DND-41 (cell line): Measurements from ENCODE around the gene GCN1.

Source experiments
- EZH2 ChIP-seq: IDR thresholded peaks from 3 replicates; pipeline ENCODE4 v1.6.1; 2012; ENCODE audit warnings: borderline replicate concordance, low read depth, mild to moderate bottlenecking, moderate library complexity, low read length, inconsistent platforms; ENCODE audit not compliant: severe bottlenecking
- TF ChIP-seq, protein P1 (sequence below): IDR thresholded peaks from 2 replicates; pipeline ENCODE4 v1.5.1; 2012; ENCODE audit warnings: borderline replicate concordance, low read length, moderate library complexity, mild to moderate bottlenecking; ENCODE audit not compliant: poor library complexity, severe bottlenecking; ENCODE audit errors: extremely low read depth

DNA sequence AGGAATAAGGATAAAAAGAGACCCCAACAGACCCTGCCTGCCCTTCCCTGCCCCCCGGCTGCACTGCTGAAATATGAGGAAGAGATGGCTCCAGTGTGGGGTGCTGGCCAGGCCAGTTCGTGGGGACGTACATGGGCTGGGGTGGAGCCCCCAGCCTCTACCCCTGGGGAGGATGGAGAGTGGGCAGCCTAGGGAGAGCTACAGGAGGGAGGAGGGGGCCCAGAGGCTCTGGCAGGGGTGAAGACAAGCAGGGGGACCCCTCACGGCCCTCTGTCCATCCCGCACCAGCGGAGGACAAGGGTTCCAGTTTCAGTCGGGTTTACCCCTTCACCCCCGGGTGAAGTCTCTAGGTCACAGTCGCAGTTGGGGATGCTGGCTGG is 17.4 kb upstream of the GCN1 start:
- TF ChIP-seq, protein P1, sequence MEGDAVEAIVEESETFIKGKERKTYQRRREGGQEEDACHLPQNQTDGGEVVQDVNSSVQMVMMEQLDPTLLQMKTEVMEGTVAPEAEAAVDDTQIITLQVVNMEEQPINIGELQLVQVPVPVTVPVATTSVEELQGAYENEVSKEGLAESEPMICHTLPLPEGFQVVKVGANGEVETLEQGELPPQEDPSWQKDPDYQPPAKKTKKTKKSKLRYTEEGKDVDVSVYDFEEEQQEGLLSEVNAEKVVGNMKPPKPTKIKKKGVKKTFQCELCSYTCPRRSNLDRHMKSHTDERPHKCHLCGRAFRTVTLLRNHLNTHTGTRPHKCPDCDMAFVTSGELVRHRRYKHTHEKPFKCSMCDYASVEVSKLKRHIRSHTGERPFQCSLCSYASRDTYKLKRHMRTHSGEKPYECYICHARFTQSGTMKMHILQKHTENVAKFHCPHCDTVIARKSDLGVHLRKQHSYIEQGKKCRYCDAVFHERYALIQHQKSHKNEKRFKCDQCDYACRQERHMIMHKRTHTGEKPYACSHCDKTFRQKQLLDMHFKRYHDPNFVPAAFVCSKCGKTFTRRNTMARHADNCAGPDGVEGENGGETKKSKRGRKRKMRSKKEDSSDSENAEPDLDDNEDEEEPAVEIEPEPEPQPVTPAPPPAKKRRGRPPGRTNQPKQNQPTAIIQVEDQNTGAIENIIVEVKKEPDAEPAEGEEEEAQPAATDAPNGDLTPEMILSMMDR, result no peak
- TF ChIP-seq EZH2, result no peak
